Measurements from ENCODE around the gene STAB1. TPM values are rescaled to one million over a fixed set of nuclear protein-coding genes. Genes with fewer than 3 reads are reported as not detected.

Gene STAB1
- total RNA-seq, 1 experiment from 2014 or later, result 0.33 TPM

DNA sequence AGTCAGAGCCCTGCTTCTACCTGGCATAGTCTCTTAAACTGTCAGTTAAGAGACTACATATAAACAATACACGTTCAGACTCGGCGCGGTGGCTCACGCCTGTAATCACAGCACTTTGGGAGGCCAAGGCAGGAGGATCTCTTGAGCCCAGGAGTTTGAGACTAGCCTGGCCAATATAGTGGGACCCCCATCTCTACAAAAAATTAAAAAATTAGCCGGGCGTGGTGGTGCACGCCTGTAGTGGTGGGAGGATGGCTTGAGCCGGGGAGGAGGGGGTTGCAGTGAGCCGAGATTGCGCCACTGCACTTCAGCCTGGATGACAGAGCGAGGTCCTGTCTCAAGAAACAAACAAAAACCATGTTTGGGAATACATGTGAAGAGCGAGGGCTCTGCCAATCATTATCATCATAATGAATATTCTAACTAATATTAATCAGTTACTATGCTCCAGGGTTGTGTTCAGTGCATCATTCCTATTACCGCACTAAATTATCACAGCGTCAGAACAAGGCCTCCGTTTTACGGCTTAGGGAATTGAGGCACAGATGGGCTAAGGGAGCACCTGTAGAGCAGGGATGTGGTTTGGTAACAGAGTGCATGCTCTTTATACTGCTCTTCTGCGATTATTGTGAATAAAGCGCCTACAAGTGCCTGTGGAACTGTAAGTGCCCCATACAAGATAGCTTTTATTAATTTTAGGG lies 40.4 kb downstream of the STAB1 start:
- H2AFZ ChIP-seq (ENCODE audit: low read length), result peak overlapping the region; percentile 78
- H4K20me1 ChIP-seq (ENCODE audit: low read length), result peaks cover 26% of the 10 kb centered on the region
- no peak for DNase-seq
- no peak for ATAC-seq
- H3K36me3 ChIP-seq (ENCODE audit: low read depth, low read length), result peaks cover 9% of the 10 kb centered on the region; the same call in 1 of the 2 replicates
- TF ChIP-seq EZH2 (IDR thresholded peaks at IDR 0.05; ENCODE audit: low read length, unreplicated experiment), result no peak
- no peak for TF ChIP-seq CTCF (conservative IDR thresholded peaks at IDR 0.05; ENCODE audit: low read depth, low read length)
- no peak for TF ChIP-seq EZH2phosphoT487 (IDR thresholded peaks at IDR 0.05; ENCODE audit: borderline replicate concordance, low read length)
- no peaks in the 10 kb centered on the region for H3K9me2 ChIP-seq (replicated peaks; ENCODE audit: low read length)
- H3K9me3 ChIP-seq (ENCODE audit: low read length), result no peaks in the 10 kb centered on the region
- H3K27me3 ChIP-seq (ENCODE audit: low read length), result no peaks in the 10 kb centered on the region
- BruUV-seq (replicated peaks), result TSS peak; percentile 40
- no peak overlapping the region for H3K27ac ChIP-seq (ENCODE audit: low read length)
- CTCF ChIA-PET, result no interaction called here
- no peak overlapping the region for H3K9ac ChIP-seq (ENCODE audit: low read length)
- H3K4me3 ChIP-seq (ENCODE audit: low read length), result peak overlapping the region; percentile 56
- intact Hi-C loops (cut with micrococcal nuclease), result loop anchor here (10.0 kb wide), 1 partner anchor 149 kb away; the partner anchor contains the start of genes GNL3 and PBRM1
- no peaks in the 10 kb centered on the region for H3F3A ChIP-seq (ENCODE audit: low read length, unreplicated experiment)
- POLR2A ChIA-PET (ENCODE audit: unreplicated experiment), result interaction anchor here (0.5 to 0.9 kb wide), 5 partner anchors 34 to 362 kb away, joined by 3 to 5 read pairs (median 4); partner anchors contain the start of gene STIMATE
- peaks cover 46% of the 10 kb centered on the region for H3K4me1 ChIP-seq (ENCODE audit: insufficient read depth, low read length)
- H3K79me2 ChIP-seq (ENCODE audit: low read length), result peaks cover 73% of the 10 kb centered on the region
- H3K4me2 ChIP-seq (ENCODE audit: low read length), result peak overlapping the region; percentile 83

DNA sequence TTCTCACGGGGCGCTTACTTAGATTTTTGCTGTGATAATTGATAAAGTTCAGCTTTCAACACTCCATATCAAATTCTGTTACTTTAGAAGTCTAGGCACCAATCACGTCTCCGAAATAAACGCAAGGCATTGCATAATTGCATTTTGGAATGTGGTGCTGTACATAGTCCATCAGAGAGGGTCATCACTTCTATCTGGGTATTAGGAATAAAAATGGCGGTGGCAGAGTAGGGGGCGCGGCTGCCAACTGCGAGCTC lies 40.9 kb downstream of the STAB1 start:
- ChIA-PET POLR2A (ENCODE audit: unreplicated experiment) (interaction anchor here (0.5 to 0.9 kb wide), 6 partner anchors 32 to 361 kb away, joined by 3 to 5 read pairs (median 4); partner anchors contain the start of gene STIMATE), CTCF (no interaction called here)
- Histone ChIP-seq H3K4me2 (ENCODE audit: low read length) (peak overlapping the region; percentile 83), H4K20me1 (ENCODE audit: low read length) (peaks cover 26% of the 10 kb centered on the region), H3K27me3 (ENCODE audit: low read length) (no peaks in the 10 kb centered on the region), H3K36me3 (ENCODE audit: low read depth, low read length) (peaks cover 11% of the 10 kb centered on the region; the same call in 1 of the 2 replicates), H3K4me3 (ENCODE audit: low read length) (peak overlapping the region; percentile 56), H3F3A (ENCODE audit: low read length, unreplicated experiment) (no peaks in the 10 kb centered on the region), H2AFZ (ENCODE audit: low read length) (peak overlapping the region; percentile 78), H3K4me1 (ENCODE audit: insufficient read depth, low read length) (peaks cover 46% of the 10 kb centered on the region), H3K27ac (ENCODE audit: low read length) (no peak overlapping the region), H3K79me2 (ENCODE audit: low read length) (peaks cover 73% of the 10 kb centered on the region), H3K9me3 (ENCODE audit: low read length) (no peaks in the 10 kb centered on the region), H3K9ac (ENCODE audit: low read length) (no peak overlapping the region), H3K9me2 (replicated peaks; ENCODE audit: low read length) (no peaks in the 10 kb centered on the region)
- DNase-seq, result no peak
- intact Hi-C loops (cut with micrococcal nuclease), result loop anchor here (10.0 kb wide), 1 partner anchor 149 kb away; the partner anchor contains the start of genes GNL3 and PBRM1
- no TSS peak for BruUV-seq (replicated peaks)
- no peak for ATAC-seq
- TF ChIP-seq CTCF (conservative IDR thresholded peaks at IDR 0.05; ENCODE audit: low read depth, low read length) (no peak), EZH2 (IDR thresholded peaks at IDR 0.05; ENCODE audit: low read length, unreplicated experiment) (no peak), EZH2phosphoT487 (IDR thresholded peaks at IDR 0.05; ENCODE audit: borderline replicate concordance, low read length) (no peak)

Data from PC-3 (cell line).